HG02884 (cell line): ENCODE data around the gene PNLDC1.
A peak's percentile ranks its signal among the peaks of the same experiment; 100 is the strongest.
"Not testable (repeated sequence)": the region's sequence is repeated elsewhere in the genome, so short reads cannot be mapped to it uniquely, and the experiment has no call there.

Experiments used
- ATAC-seq: cut with Tn5 transposase; IDR thresholded peaks from one replicate; pipeline ENCODE4 v1.9.1; 2021; ENCODE audit warnings: mild to moderate bottlenecking, moderate library complexity; ENCODE audit not compliant: unreplicated experiment

The PNLDC1 gene

DNA sequence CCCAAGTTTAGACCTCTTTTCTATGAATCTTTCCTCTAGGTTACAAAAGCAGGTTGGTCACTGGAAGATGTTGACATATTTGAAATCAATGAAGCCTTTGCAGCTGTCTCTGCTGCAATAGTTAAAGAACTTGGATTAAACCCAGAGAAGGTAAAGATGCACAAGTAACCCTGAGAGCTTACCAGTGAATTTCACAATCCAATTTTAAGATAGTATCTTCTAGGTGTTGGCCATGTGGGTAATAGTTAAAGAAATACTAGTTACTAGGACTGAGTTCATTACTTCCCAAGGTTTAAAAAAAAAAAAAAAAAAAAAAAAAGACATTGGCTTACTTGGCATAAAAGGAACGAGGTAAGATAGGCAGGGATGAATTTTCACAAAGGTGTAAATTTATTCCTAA, 21.9 kb upstream of the PNLDC1 start:
- no peak for ATAC-seq

DNA sequence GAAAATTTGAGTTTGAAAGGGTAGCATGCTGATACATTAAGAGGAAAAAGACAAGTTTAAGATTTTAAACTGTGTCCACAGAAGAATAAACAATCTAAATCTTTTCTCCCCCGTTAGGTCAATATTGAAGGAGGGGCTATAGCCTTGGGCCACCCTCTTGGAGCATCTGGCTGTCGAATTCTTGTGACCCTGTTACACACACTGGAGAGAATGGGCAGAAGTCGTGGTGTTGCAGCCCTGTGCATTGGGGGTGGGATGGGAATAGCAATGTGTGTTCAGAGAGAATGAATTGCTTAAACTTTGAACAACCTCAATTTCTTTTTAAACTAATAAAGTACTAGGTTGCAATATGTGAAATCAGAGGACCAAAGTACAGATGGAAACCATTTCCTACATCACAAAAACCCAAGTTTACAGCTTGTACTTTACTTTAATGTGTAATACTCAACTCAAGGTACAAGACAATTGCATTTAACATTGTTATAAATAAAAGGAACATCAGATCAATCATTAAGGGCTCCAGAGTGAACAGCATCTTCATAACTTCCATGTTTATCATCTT, 21.5 kb upstream of the PNLDC1 start:
- no peak for ATAC-seq

DNA sequence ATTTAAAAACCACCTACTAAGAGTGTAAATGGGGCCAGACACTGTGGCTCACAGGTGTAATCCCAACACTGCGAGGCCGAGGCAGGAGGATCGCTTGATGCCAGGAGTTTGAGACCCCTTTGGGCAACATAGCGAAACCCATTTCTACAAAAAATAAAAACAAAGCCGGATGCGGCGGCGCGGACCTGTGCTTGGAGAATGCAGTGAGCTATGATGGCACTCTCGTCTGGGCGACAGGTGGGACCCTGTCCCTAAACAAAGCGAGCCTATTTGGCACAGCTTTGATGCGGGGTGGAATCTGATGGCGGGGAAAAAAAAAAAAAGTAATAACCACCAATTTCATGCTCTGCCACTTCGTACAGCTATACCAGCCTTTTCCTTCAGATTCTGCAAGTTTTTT, 11.8 kb upstream of the PNLDC1 start:
- ATAC-seq = no peak

- ATAC-seq = no peak
These were observed 11.2 kb upstream of the PNLDC1 start for GRCh38 chr6:159788753-159789376.

DNA sequence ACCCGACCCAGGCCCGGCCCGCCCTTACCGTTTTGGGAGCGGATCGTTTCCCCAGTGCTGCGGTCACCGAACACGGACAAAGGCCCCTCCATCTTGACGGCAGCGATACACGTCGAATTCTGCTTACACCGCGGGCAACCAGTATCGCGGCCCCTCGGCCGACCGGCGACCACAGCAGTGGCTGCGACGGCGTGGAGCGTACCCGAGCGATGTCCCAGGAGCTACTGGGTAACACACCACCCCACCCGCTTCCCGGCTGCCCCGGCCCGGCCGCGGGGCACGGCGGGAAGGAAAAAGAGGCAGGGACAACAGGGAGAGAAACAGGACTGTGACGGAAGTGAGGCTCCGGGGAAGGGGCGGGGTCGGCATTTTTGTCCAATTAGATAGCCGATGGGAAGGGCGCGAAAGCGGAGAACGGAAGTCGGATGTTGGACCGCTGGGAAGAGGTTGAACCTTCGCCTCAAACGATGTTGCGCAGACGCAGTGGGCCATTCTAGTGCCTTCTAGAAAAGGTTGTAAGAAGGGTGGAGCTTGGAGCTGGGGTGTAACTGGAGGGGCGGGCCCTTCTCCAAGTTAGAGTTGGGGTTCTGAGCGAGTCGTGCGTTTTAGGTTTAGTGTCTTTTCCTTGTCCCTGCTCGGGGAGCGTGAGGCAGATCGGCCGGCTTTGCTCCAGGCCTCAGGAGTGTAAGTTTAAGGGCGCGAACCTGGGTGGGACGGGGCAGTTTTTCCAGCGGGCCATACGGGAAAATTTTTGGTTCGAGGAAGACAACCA, 10.5 kb upstream of the PNLDC1 start, which contains the start of gene TCP1:
Gene TCP1 (minus strand): TSS at position 226 of the 772 bp plus-strand sequence. CDS start 134 bp downstream, at position 92.
- peak; percentile 66 for ATAC-seq

DNA sequence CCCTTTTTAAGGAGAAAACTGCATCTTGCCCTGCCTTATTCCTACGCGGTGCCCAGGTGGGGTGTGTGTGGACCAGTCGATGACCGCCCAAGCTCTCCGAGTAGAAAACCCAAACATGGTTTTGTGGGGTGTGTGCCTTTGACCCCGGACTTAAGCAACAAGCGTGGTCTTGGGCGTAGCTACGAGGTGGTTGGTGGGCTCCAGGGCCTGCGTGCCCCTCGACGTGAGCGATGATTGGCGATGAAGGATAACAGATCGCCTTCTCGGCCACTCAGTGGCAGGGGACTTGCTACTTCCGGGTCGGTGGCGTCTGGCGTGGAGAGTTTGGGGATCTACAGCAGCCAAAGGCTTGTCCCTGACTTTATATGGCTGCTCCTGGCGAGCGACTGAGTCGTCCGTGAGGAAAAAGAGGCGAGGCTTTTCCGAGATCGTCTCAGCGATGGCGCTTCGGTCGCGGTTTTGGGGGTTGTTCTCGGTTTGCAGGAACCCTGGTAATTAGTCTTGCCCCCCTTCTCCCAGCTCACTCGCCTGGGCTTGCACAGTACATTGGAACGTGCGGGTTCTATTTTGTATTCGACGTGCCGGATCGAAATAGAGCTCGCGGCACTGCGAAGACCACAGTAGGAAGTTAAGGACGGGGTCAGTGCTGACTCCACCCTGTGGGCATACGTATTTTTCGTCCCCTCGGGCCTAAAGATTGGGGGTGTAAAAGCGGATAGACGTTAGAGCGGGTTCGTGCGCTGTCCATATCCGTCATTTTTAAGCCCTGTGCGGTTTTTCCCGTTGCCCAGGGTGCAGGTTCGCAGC, 9.7 kb upstream of the PNLDC1 start, which contains the start of gene MRPL18:
Gene MRPL18 (plus strand): TSS at position 319 of the 807 bp plus-strand sequence. CDS start 121 bp downstream, at position 440.
- ATAC-seq = peak; percentile 83

- no peak for ATAC-seq
These were observed 9.0 kb upstream of the PNLDC1 start for GRCh38 chr6:159790956-159791598.

DNA sequence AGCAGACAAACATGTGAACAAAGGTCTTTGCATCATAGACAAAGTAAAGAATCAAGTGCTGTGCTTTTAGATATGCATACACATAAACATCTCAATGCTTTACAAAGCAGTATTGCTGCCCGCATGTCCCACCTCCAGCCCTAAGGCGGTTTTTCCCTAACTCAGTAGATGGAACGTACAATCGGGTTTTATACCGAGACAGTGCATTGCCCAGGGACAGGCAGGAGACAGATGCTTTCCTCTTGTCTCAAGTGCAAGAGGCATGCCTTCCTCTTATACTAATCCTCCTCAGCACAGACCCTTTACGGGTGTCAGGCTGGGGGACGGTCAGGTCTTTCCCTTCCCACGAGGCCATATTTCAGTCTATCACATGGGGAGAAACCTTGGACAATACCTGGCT, 5.1 kb upstream of the PNLDC1 start:
- ATAC-seq = not testable (repeated sequence)

GRCh38 chr6:159797554-159797953, 2.5 kb upstream of the PNLDC1 start:
- no peak for ATAC-seq

- no peak for ATAC-seq
These were observed 1.9 kb downstream of the PNLDC1 start for GRCh38 chr6:159801935-159802334.

GRCh38 chr6:159804504-159804903, 4.4 kb downstream of the PNLDC1 start:
- no peak for ATAC-seq

DNA sequence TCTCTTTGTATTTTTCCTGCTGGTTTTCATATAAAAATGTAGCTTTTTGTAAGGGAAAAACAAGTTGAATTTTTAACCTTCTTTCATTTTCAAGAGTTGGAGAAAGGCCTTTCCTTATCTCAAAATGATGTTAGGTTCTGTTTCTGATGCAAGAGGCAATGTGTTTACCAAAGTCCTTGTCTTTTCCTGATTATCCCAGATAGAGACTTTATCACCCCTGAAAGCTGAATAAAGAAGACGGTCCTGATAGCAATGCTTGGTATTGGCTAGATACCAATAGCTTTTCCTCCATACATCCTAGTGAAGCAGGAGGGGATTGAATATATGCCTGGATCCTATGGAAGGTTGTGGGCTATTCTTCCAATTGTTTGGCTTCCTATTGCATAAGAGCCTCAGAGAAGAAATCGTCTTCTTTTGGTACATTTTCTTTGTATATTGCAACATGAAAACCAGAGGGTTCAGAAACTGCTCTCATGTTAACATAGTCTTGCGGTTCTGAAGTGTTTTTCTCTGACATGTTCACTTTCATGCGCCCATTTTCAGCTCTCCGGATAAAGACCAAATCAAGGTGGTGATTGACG, 5.5 kb downstream of the PNLDC1 start:
- ATAC-seq = no peak

- ATAC-seq = no peak
These were observed 6.0 kb downstream of the PNLDC1 start for GRCh38 chr6:159806021-159806458.

DNA sequence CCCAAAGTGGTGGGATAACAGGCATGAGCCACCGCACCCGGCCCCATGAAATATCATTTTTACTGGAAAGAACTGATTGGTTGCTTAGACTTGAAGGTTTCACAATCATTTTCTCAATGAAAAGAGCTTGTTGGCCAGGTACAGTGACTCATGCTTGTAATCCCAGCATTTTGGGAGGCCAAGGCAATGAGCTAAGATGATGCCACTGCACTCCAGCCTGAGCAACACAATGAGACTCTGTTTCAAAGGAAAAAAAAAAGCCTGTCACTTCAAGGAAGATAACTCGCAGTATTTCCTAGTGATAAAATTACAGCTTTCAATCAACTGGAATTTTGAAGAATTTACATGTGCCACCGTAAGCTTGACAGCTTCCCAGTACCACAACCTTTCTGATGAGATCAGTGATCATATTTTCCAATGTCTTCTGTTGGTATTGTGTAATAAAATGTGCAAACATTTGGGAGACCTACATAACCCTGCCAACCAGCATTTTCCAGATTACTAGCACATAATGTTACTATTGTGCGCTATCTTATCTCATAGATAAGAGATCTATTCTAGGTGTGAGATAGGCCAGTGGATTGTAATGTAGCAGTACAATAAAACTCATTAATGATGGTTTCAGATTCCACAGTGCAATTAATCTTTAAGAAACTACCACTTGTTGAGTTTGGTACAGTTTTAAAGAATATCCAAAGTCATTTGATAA, 7.2 kb downstream of the PNLDC1 start:
- ATAC-seq = no peak

DNA sequence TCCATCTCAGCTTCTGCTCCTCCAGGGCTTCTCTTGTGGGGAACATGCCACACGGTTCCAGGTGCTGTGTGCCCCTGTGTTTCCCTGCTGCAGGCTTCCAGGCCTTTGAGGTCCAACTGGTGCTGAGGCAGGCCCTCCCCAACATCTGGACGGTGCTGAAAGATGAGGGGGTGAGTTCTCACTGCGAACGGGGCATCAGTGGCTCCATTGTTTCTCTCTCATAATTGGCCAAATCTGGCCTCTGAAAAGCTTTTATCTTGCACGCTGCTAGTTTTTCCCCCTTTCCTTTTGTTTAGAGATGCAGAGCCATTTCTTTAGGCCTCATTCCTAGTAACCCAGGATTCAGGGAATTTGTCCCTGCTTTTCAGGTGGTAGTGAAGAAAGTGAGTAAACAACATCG, 8.6 kb downstream of the PNLDC1 start:
- ATAC-seq = no peak

DNA sequence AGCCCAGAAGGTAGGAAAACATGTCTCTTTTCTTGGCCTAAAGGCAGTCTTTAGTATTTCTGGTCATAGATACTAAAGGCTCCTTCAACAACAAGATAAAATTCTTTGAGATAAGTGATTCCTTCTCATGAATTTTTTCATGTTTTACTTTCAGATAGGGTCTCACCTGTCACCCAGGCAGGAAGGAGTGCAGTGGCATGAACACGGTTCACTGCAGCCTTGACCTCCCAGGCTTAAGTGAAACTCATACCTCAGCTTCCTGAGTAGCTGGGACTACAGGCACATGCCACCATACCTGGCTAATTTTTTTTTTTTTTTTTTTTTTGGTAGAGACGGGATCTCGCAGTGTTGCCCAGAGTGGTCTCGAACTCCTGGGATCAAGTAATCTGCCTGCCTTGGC, 9.1 kb downstream of the PNLDC1 start:
- ATAC-seq = no peak

GRCh38 chr6:159813781-159814180, 13.7 kb downstream of the PNLDC1 start:
- no peak for ATAC-seq

DNA sequence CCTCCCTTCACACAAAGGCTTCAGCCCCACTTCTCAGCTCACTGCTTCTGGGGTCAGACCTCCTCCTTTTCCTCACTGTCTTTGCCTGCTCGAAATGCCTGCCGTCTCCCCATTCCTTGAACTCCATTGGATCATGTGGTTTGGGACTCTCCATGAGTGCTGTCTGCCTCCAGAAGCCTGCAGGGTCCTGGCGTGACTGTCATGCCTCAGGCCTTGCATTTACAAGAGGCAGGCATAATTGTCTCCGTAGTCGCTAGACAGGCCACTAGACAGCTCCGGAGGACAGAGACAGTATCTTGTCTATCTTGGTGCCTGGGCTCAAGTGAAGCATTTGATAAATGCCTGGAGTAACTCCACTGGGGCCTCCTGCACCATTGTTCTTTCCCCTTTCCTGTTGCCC, 15.3 kb downstream of the PNLDC1 start:
- ATAC-seq = no peak

DNA sequence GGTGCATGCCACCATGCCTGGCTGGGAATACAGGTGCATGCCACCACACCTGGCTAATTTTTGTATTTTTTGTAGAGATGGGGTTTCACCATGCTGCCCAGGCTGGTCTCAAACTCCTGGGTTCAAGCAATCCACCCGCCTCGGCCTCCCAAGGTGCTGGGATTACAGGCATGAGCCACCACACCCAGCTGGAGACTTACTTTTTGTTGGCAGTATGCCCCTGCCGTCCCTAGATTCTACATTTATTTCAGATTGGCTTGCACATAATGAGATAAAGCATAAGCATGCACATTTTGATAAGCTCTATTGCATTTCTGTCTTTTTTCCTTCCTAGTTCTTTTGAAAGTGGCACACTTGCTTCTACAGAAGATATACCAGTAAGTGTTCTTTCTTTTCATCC, 16.7 kb downstream of the PNLDC1 start:
- not testable (repeated sequence) for ATAC-seq
